ENCODE results near the gene EPRS1. TPM values are rescaled to one million over a fixed set of nuclear protein-coding genes. Genes with fewer than 3 reads are reported as not detected.

The EPRS1 gene
- total and polyA plus RNA-seq, 2 of the 13 experiments (the other 11 are each of a cell fraction or from before 2014, with no cell fraction given), result 86.1 to 124 TPM

GRCh38 chr1:220094016-220094911 lies 48.0 kb upstream of the EPRS1 start, which contains the start of gene IARS2:
TSS of gene IARS2 (plus strand) at chr1:220094132. CDS start at chr1:220094217, 85 bp downstream.
- H3K36me3 ChIP-seq (replicated peaks in 1 of 2; ENCODE audit: control insufficient read depth in 1 of 2, insufficient read depth in 2 of 2, low read length in 2 of 2), result peaks cover 1 to 5% of the 10 kb centered on the region in 2 experiments; a peak in 1 of 5 replicates
- ChIA-PET POLR2A (interaction anchor here (0.7 to 2.5 kb wide), 3 partner anchors 48 to 101 kb away, joined by 3 to 9 read pairs (median 3); partner anchors contain the start of gene EPRS1), CTCF (ENCODE audit: low intra/inter-chr PET ratio, low total read pairs) (no interaction called here)
- H3K27ac ChIP-seq (ENCODE audit: extremely low read length, insufficient read depth, low read length), result peak within 1 kb of the TSS; percentile 91
- no peaks in the 10 kb centered on the region; a peak in 1 of 5 replicates for H3K27me3 ChIP-seq (ENCODE audit: control insufficient read depth in 1 of 2, insufficient read depth in 2 of 2, low read length in 2 of 2)
- in situ Hi-C loops (cut with HindIII; ENCODE audit: extremely low pct_ligation_motif_present, low pct_unique_long_range_greater_than_20kb), result no loop called here
- H3K4me1 ChIP-seq (ENCODE audit: insufficient read depth, low read length), result peaks cover 31% of the 10 kb centered on the region
- H2AFZ ChIP-seq (ENCODE audit: low read length), result peak within 1 kb of the TSS; percentile 98
- no peaks in the 10 kb centered on the region for H3K9me3 ChIP-seq (ENCODE audit: low read length)
- peak within 1 kb of the TSS; percentile 89 for H3K4me2 ChIP-seq (ENCODE audit: low read depth, low read length)
- H3K79me2 ChIP-seq (ENCODE audit: insufficient read depth, low read length), result peaks cover 18% of the 10 kb centered on the region
- WGBS (ENCODE audit: low lambda C conversion rate), result under 1% methylated on average over 21 of the region's 73 CpGs
- no TSS peak for BruUV-seq (replicated peaks)
- H4K20me1 ChIP-seq (ENCODE audit: insufficient read depth, low read length), result no peaks in the 10 kb centered on the region
- intact Hi-C loops (cut with micrococcal nuclease; ENCODE audit: unreplicated experiment), result loop anchor here (1.0 kb wide), 1 partner anchor 48 kb away; the partner anchor contains the start of gene EPRS1
- H3K4me3 ChIP-seq (replicated peaks in 1 of 3; ENCODE audit: insufficient read depth in 1 of 3, low read depth in 2 of 3, low read length in 3 of 3), result peak within 1 kb of the TSS; percentile 91 to 97 (median 97)
- H3K9ac ChIP-seq (ENCODE audit: insufficient read depth, low read depth, low read length), result peak within 1 kb of the TSS; percentile 84
- FAIRE-seq (no peak), ATAC-seq (peak; percentile 85), DNase-seq (ENCODE audit: low spot score) (peak; percentile 80)
- TF ChIP-seq MAX (IDR thresholded peaks at IDR 0.05) (peak; percentile 43), ZNF766 (CRISPR knock-in tag; IDR thresholded peaks at IDR 0.05; ENCODE audit: borderline replicate concordance) (0 out of 2 replicates have a peak, but pooled peaks have one; percentile 61), TEAD2 (CRISPR knock-in tag; IDR thresholded peaks at IDR 0.05) (0 out of 2 replicates have a peak, but pooled peaks have one; percentile 17), CREB3 (CRISPR knock-in tag; IDR thresholded peaks at IDR 0.05) (0 out of 2 replicates have a peak, but pooled peaks have one; percentile 28), ZNF567 (CRISPR knock-in tag; IDR thresholded peaks at IDR 0.05; ENCODE audit: borderline replicate concordance) (peak; percentile 19; the same call in 1 of the 2 replicates), ZNF274 (CRISPR knock-in tag; IDR thresholded peaks at IDR 0.05) (peak; percentile 79; the same call in 1 of the 2 replicates), RFX1 (IDR thresholded peaks at IDR 0.05) (no peak), HBP1 (CRISPR knock-in tag; IDR thresholded peaks at IDR 0.05; ENCODE audit: low read depth) (no peak; the same call in 1 of the 2 replicates), MAZ (IDR thresholded peaks at IDR 0.05; ENCODE audit: borderline replicate concordance, low read depth, low read length) (no peak), MAZ (CRISPR knock-in tag; IDR thresholded peaks at IDR 0.05; ENCODE audit: low read depth) (peak; percentile 87), ZNF746 (CRISPR knock-in tag; IDR thresholded peaks at IDR 0.05) (peak; percentile 65; the same call in 1 of the 2 replicates), MXD1 (CRISPR knock-in tag; IDR thresholded peaks at IDR 0.05) (peak; percentile 67; the same call in 1 of the 2 replicates), ZNF547 (CRISPR knock-in tag; IDR thresholded peaks at IDR 0.05) (peak; percentile 86), ZNF276 (CRISPR knock-in tag; IDR thresholded peaks at IDR 0.05; ENCODE audit: low read depth) (peak; percentile 72; the same call in 1 of the 2 replicates), CBX1 (IDR thresholded peaks at IDR 0.05; ENCODE audit: low read depth) (peak; percentile 60), RAD21 (CRISPR knock-in tag; IDR thresholded peaks at IDR 0.05) (peak; percentile 31), ZNF704 (CRISPR knock-in tag; IDR thresholded peaks at IDR 0.05; ENCODE audit: borderline replicate concordance) (peak; percentile 64; the same call in 1 of the 2 replicates)
